H1 (cell line): ENCODE measurements around the gene FGF14. TPM values are rescaled to one million over a fixed set of nuclear protein-coding genes. Genes with fewer than 3 reads are reported as not detected.

Source experiments
- CTCF ChIA-PET: fragments of 300-600 bp; sonication (Branson Sonifier 250); formaldehyde crosslinking; loops from one replicate; lab custom pipeline; 2021; ENCODE audit not compliant: partially characterized antibody; lab: Charles Lee
- POLR2A ChIA-PET: fragments of 300-600 bp; sonication (Branson Sonifier 250); formaldehyde crosslinking; loops from one replicate; lab custom pipeline; 2021; ENCODE audit warnings: inconsistent platforms; ENCODE audit not compliant: partially characterized antibody; lab: Charles Lee
- DNase-seq, 2 experiments: peaks; one replicate each; pipeline versions ENCODE4 v3.0.0 to v3.0.0-alpha.2; 2010 to 2022; ENCODE audit warnings: low spot score in 2 of 2, low read depth in 1 of 2, mixed read lengths in 1 of 2
- FAIRE-seq: peaks from 2 replicates; lab custom pipeline; 2011; peaks lifted over from hg19 to GRCh38; lab: Jason Lieb, UNC
- H2AFZ ChIP-seq: 2 replicates; pipeline ENCODE4 v1.8.1; 2012; ENCODE audit warnings: low read length, inconsistent platforms
- H2AK5ac ChIP-seq: 2 replicates; pipeline ENCODE4 v1.6.1; 2013; ENCODE audit warnings: low read depth, low read length
- H2BK120ac ChIP-seq: replicated peaks from 2 replicates; pipeline ENCODE3; 2013; ENCODE audit warnings: low read depth, low read length, inconsistent platforms
- H2BK12ac ChIP-seq: 2 replicates; pipeline ENCODE4 v1.6.1; 2013; ENCODE audit warnings: low read depth, low read length
- H2BK15ac ChIP-seq: 2 replicates; pipeline ENCODE4 v1.6.1; 2013; ENCODE audit warnings: low read length
- H2BK20ac ChIP-seq: 2 replicates; pipeline ENCODE4 v1.6.1; 2013; ENCODE audit warnings: low read length
- H2BK5ac ChIP-seq: 2 replicates; pipeline ENCODE4 v1.6.1; 2013; ENCODE audit warnings: low read depth, low read length
- H3K14ac ChIP-seq: 2 replicates; pipeline ENCODE4 v1.6.1; 2013; ENCODE audit warnings: inconsistent platforms; ENCODE audit not compliant: insufficient read length
- H3K18ac ChIP-seq: 2 replicates; pipeline ENCODE4 v1.6.1; 2013; ENCODE audit warnings: low read length; ENCODE audit errors: extremely low read depth
- H3K23ac ChIP-seq: 2 replicates; pipeline ENCODE4 v1.6.1; 2013; ENCODE audit warnings: inconsistent platforms; ENCODE audit not compliant: insufficient read length
- H3K23me2 ChIP-seq: 2 replicates; pipeline ENCODE4 v1.6.1; 2013; ENCODE audit warnings: low read depth, low read length
- H3K27ac ChIP-seq: 2 replicates; pipeline ENCODE4 v1.6.1; 2011; ENCODE audit warnings: low read depth, low read length, inconsistent platforms
- H3K27me3 ChIP-seq, 4 experiments: replicated peaks in 1 of 4; 1 replicate in 1 of 4; 2 replicates in 3 of 4; pipeline versions ENCODE4 v1.6.1 to v1.8.1; 2011 to 2013; ENCODE audit warnings: low read length in 3 of 4, mild to moderate bottlenecking in 3 of 4, inconsistent platforms in 2 of 4, mixed read lengths in 2 of 4, moderate library complexity in 1 of 4; ENCODE audit not compliant: control insufficient read depth in 3 of 4, insufficient read depth in 3 of 4; ENCODE audit errors: extremely low read depth in 1 of 4
- H3K36me3 ChIP-seq, 4 experiments: 2 replicates each; pipeline versions ENCODE4 v1.6.1 to v1.8.1; 2011 to 2013; ENCODE audit warnings: mild to moderate bottlenecking in 4 of 4, low read length in 3 of 4, moderate library complexity in 2 of 4, control low read depth in 1 of 4, inconsistent platforms in 1 of 4; ENCODE audit not compliant: insufficient read depth in 4 of 4, control insufficient read depth in 2 of 4
- H3K4ac ChIP-seq: replicated peaks from 2 replicates; pipeline ENCODE3; 2013; ENCODE audit warnings: low read length, low read depth, mixed read lengths, inconsistent platforms; ENCODE audit not compliant: insufficient read length
- H3K4me1 ChIP-seq, 4 experiments: replicated peaks in 1 of 4; 1 replicate in 1 of 4; 2 replicates in 3 of 4; pipeline versions ENCODE4 v1.6.1 to v1.8.1; 2011 to 2013; ENCODE audit warnings: low read length in 3 of 4, inconsistent platforms in 2 of 4, mixed read lengths in 1 of 4; ENCODE audit not compliant: insufficient read depth in 4 of 4, control insufficient read depth in 3 of 4
- H3K4me2 ChIP-seq, 2 experiments: 2 replicates each; pipeline versions ENCODE4 v1.6.1 to v1.8.1; 2011 to 2013; ENCODE audit warnings: low read depth in 2 of 2, low read length in 2 of 2, control low read depth in 1 of 2, inconsistent platforms in 1 of 2, mild to moderate bottlenecking in 1 of 2; ENCODE audit not compliant: insufficient read depth in 1 of 2
- H3K4me3 ChIP-seq, 4 experiments: fragments of 200-600, 300-600 bp in 1 of 4; sonication (generic), shearing (Covaris generic), sonication (Bioruptor Twin) in 1 of 4; 2 replicates each; pipeline versions ENCODE4 v1.5.1 to v1.8.1; 2011 to 2016; ENCODE audit warnings: low read length in 4 of 4, low read depth in 3 of 4, control low read depth in 2 of 4, inconsistent platforms in 2 of 4, mild to moderate bottlenecking in 2 of 4, mixed read lengths in 1 of 4, moderate library complexity in 1 of 4; ENCODE audit not compliant: insufficient read depth in 2 of 4; ENCODE audit errors: extremely low read depth in 1 of 4
- H3K56ac ChIP-seq: replicated peaks from 2 replicates; pipeline ENCODE3; 2013; ENCODE audit warnings: low read depth, mild to moderate bottlenecking, mixed read lengths, low read length, inconsistent platforms; ENCODE audit not compliant: insufficient read length
- H3K79me1 ChIP-seq: 2 replicates; pipeline ENCODE4 v1.6.1; 2013; ENCODE audit warnings: low read depth, low read length, control low read depth
- H3K79me2 ChIP-seq, 2 experiments: 2 replicates each; pipeline versions ENCODE4 v1.6.1 to v1.8.1; 2012 to 2013; ENCODE audit warnings: low read length in 2 of 2, mild to moderate bottlenecking in 2 of 2, inconsistent platforms in 1 of 2; ENCODE audit not compliant: insufficient read depth in 2 of 2, control insufficient read depth in 1 of 2
- H3K9ac ChIP-seq, 4 experiments: replicated peaks in 1 of 4; 1 replicate in 1 of 4; 2 replicates in 3 of 4; pipeline versions ENCODE4 v1.6.1 to v1.8.1; 2011 to 2013; ENCODE audit warnings: low read depth in 3 of 4, low read length in 3 of 4, control low read depth in 2 of 4, mild to moderate bottlenecking in 2 of 4, moderate library complexity in 2 of 4, inconsistent platforms in 1 of 4; ENCODE audit errors: extremely low read depth in 1 of 4
- H3K9me3 ChIP-seq, 2 experiments: 2 replicates each; pipeline versions ENCODE4 v1.6.1 to v1.8.1; 2012 to 2013; ENCODE audit warnings: mild to moderate bottlenecking in 2 of 2, moderate library complexity in 2 of 2, control low read depth in 1 of 2, inconsistent platforms in 1 of 2, low read depth in 1 of 2, low read length in 1 of 2, mixed read lengths in 1 of 2; ENCODE audit not compliant: insufficient read depth in 2 of 2
- H4K20me1 ChIP-seq, 2 experiments: replicated peaks in 1 of 2; 2 replicates each; pipeline versions ENCODE3 to v1.8.1; 2011 to 2013; ENCODE audit warnings: inconsistent platforms in 2 of 2, low read length in 2 of 2, mild to moderate bottlenecking in 1 of 2; ENCODE audit not compliant: insufficient read depth in 2 of 2, control insufficient read depth in 1 of 2
- H4K5ac ChIP-seq: 2 replicates; pipeline ENCODE4 v1.6.1; 2013; ENCODE audit warnings: low read length, low read depth, mixed read lengths, inconsistent platforms; ENCODE audit not compliant: insufficient read length
- H4K8ac ChIP-seq: 2 replicates; pipeline ENCODE4 v1.8.0; 2013; ENCODE audit warnings: mild to moderate bottlenecking, moderate library complexity, low read length, inconsistent platforms; ENCODE audit not compliant: insufficient read depth; ENCODE audit errors: extremely low read depth
- H4K91ac ChIP-seq: replicated peaks from 2 replicates; pipeline ENCODE3; 2013; ENCODE audit warnings: low read length, mixed read lengths, inconsistent platforms; ENCODE audit not compliant: insufficient read length
- CBX8 ChIP-seq: fragments of 300-800, 300-1000 bp; sonication (generic); IDR thresholded peaks from 2 replicates; pipeline ENCODE4 v1.7.1; 2016; ENCODE audit warnings: low read depth, low read length, borderline replicate concordance
- EZH2 ChIP-seq: fragments of 200-600 bp; sonication (generic); IDR thresholded peaks from 2 replicates; pipeline ENCODE4 v1.7.1; 2012; ENCODE audit warnings: low read depth, mild to moderate bottlenecking, moderate library complexity, low read length, inconsistent platforms; ENCODE audit not compliant: severe bottlenecking
- JUN ChIP-seq: IDR thresholded peaks from 2 replicates; pipeline ENCODE4 v1.6.1; 2011; ENCODE audit warnings: low read depth, mild to moderate bottlenecking, improper control_type of control experiment, low read length
- SIN3A ChIP-seq, 2 experiments: IDR thresholded peaks in 1 of 2; conservative IDR thresholded peaks in 1 of 2; 2 replicates each; pipeline ENCODE4 v1.6.1; 2011 to 2012; ENCODE audit warnings: low read length in 2 of 2, improper control_type of control experiment in 1 of 2, low read depth in 1 of 2, mild to moderate bottlenecking in 1 of 2
- SIRT6 ChIP-seq: IDR thresholded peaks from one replicate; pipeline ENCODE4 v1.7.1; 2012; ENCODE audit warnings: low read length, inconsistent platforms
- SP4 ChIP-seq: IDR thresholded peaks from 2 replicates; pipeline ENCODE4 v1.6.1; 2012; ENCODE audit warnings: low read length, inconsistent platforms
- WGBS, 2 experiments: shearing (Covaris generic) in 1 of 2; methylation state at CpG; one replicate each; pipeline versions ENCODE4 v1.1.6 to v1.1.7; 2013 to 2015; ENCODE audit warnings: low lambda C conversion rate in 2 of 2, mixed read lengths in 2 of 2, inconsistent platforms in 1 of 2, low coverage in 1 of 2, missing lambda C conversion rate in 1 of 2; ENCODE audit not compliant: insufficient replicate concordance in 2 of 2, insufficient coverage in 1 of 2, insufficient read length in 1 of 2; ENCODE audit errors: extremely low coverage in 1 of 2, missing lambda C conversion rate in 1 of 2; 5-methylcytosine and 5-hydroxymethylcytosine counted together
- polyA plus RNA-seq, 7 experiments: library from polyadenylated mRNA; depleted of rRNA in 3 of 7; stranded (reverse) in 5 of 7; unstranded in 2 of 7; fragments of >200 nt in 5 of 7; fragments of 200-250 nt in 2 of 7; gene quantifications; 1 replicate in 5 of 7; 2 replicates in 1 of 7; 4 replicates in 1 of 7; pipeline versions ENCODE4 v1.2.1 to v1.2.3, GENCODE V29; 2011 to 2013; ENCODE audit warnings: missing spikeins in 2 of 7, mixed read lengths in 2 of 7
- total RNA-seq: library from RNA; stranded (reverse); fragmentation: NEBNext Ultra II Directional; extraction: Animal tissue kit (Norgen Biotek cat#: 25700); gene quantifications from 2 replicates; pipeline ENCODE4 v1.2.1, GENCODE V29; 2021

Gene FGF14
- total and polyA plus RNA-seq, 2 of the 8 experiments (the other 6 are each of a cell fraction or from before 2014, with no cell fraction given) = 0.05 to 0.58 TPM

DNA sequence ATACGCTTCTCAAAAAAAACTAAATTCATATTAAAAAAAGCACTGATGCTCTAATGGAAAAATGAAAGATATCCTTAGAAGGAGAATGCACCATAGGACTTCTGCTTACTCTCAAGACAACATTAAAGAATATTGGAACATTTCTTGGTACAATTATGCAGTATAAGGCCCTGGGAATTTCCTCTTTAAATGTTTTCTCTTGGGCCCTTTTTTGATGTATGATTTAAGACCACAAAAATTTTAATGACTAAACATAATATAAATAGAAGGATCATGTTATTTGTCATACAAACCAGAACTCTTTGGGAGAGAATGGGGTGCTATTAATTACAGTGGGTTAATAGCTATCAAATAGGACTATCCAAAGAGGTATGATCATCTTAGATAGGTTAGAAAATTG is 403.7 kb downstream of the FGF14 start:
- no peak for DNase-seq
- FAIRE-seq = no peak
- Histone ChIP-seq H3K79me2 (no peaks in the 10 kb centered on the region), H3K23me2 (no peaks in the 10 kb centered on the region), H3K14ac (no peak overlapping the region), H3K9ac (no peak overlapping the region), H2AFZ (no peak overlapping the region), H2BK15ac (no peak overlapping the region), H3K79me1 (no peaks in the 10 kb centered on the region), H4K20me1 (no peaks in the 10 kb centered on the region), H3K56ac (no peak overlapping the region), H3K4me2 (no peak overlapping the region), H2BK120ac (no peak overlapping the region), H2BK20ac (no peak overlapping the region), H3K9me3 (no peaks in the 10 kb centered on the region), H4K5ac (no peak overlapping the region), H4K91ac (no peak overlapping the region), H2AK5ac (no peak overlapping the region), H2BK5ac (no peak overlapping the region), H3K4me1 (no peaks in the 10 kb centered on the region), H3K27me3 (no peaks in the 10 kb centered on the region), H3K4me3 (no peak overlapping the region), H3K18ac (no peak overlapping the region), H2BK12ac (no peak overlapping the region), H4K8ac (no peak overlapping the region), H3K36me3 (no peaks in the 10 kb centered on the region), H3K4ac (no peak overlapping the region), H3K27ac (no peak overlapping the region), H3K23ac (no peak overlapping the region)
- no peak for TF ChIP-seq JUN
- no peak for TF ChIP-seq SP4
- TF ChIP-seq SIRT6 = no peak
- TF ChIP-seq SIN3A (conservative IDR thresholded peaks at IDR 0.05 in 1 of 2, IDR thresholded peaks at IDR 0.05 in 1 of 2; ENCODE audit: low read depth in 1 of 2, low read length in 2 of 2) = no peak
- no peak for TF ChIP-seq CBX8
- no peak for TF ChIP-seq EZH2
- POLR2A ChIA-PET = no interaction called here
- CTCF ChIA-PET = no interaction called here
- 93% methylated on average over 1 of the region's 1 CpG; no CpG with 5 or more reads in 1 of the 2 experiments for WGBS, 2 experiments
